ENCODE measurements around the gene RIPOR2.
"Not testable (repeated sequence)": the region's sequence is repeated elsewhere in the genome, so short reads cannot be mapped to it uniquely, and the experiment has no call there.

Gene RIPOR2

GRCh38 chr6:24757611-24758010, 178.1 kb downstream of the RIPOR2 start:
- no peak for DNase-seq

- no peak for DNase-seq
These were observed 180.5 kb downstream of the RIPOR2 start for GRCh38 chr6:24755279-24755678.

GRCh38 chr6:24754378-24754777, 181.4 kb downstream of the RIPOR2 start:
- not testable (repeated sequence) for DNase-seq

Data from suppressor macrophage treated with lipopolysaccharide for 4 hours (primary cell).